ENCODE data around the gene PRR3.
A peak's percentile ranks its signal among the peaks of the same experiment; 100 is the strongest.

Gene PRR3

GRCh38 chr6:30530014-30530413 is 27.1 kb upstream of the PRR3 start:
- in situ Hi-C loops (cut with HindIII; ENCODE audit: low sequenced_read_pairs), result no loop called here
- no peak for DNase-seq (ENCODE audit: low read depth)
- no peak overlapping the region for H3K4me3 ChIP-seq (ENCODE audit: low read depth, low read length)
- no peak for TF ChIP-seq CTCF (IDR thresholded peaks at IDR 0.05; ENCODE audit: low read depth, low read length, missing control alignments)

- in situ Hi-C loops (cut with HindIII; ENCODE audit: low sequenced_read_pairs), result no loop called here
- TF ChIP-seq CTCF (IDR thresholded peaks at IDR 0.05; ENCODE audit: low read depth, low read length, missing control alignments), result no peak
- no peak for DNase-seq (ENCODE audit: low read depth)
- H3K4me3 ChIP-seq (ENCODE audit: low read depth, low read length), result no peak overlapping the region
Observed at GRCh38 chr6:30533460-30534294, 23.4 kb upstream of the PRR3 start.

- TF ChIP-seq CTCF (IDR thresholded peaks at IDR 0.05; ENCODE audit: low read depth, low read length, missing control alignments), result no peak
- in situ Hi-C loops (cut with HindIII; ENCODE audit: low sequenced_read_pairs), result no loop called here
Observed at GRCh38 chr6:30537931-30538330, 19.2 kb upstream of the PRR3 start.

DNA sequence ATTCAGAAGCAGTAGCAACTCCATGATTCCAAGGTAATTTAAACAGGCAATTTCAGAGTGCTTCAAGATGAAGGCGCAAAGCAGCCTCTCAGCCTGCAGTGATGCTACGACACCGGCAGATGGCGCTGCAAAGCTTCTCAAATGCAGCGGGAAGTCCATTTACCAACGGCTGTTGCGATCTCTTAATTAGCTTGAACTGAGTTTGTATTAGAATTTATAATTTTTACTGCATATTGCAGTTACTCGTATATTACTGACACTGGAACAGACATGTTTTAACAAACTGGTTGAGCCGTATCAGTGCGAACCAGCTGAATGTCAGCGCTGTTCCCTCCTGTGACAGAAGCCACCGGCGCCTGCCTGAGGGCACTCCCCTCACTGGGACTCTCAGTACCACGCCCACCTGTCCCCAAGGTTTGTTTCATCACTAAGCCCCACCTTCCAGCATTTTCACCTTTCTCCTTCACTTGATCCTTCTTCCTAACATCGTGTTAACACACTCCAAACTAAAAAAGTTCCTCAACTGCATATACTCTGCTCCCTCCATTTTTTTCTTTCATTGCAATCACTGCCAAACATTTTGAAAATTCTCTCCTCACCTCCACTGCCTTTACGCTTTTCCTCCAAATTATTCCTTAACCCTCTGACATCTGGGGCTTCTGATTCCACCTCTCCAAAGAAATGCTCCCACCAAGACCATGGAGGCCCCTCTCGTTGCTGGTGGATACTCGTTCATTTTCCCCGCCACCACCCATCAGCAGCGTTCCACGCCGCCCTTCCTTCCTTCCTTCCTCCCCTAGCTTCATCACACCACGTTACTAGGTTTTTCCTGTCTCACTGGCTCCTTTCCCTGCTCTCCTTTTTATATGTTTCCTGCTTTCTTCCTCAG is 15.3 kb upstream of the PRR3 start:
- H3K4me3 ChIP-seq (ENCODE audit: low read depth, low read length), result peak overlapping the region; percentile 11
- DNase-seq (ENCODE audit: low read depth), result peak; percentile 80
- TF ChIP-seq CTCF (IDR thresholded peaks at IDR 0.05; ENCODE audit: low read depth, low read length, missing control alignments), result peak; percentile 99
- in situ Hi-C loops (cut with HindIII; ENCODE audit: low sequenced_read_pairs), result loop anchor here (5.0 to 10.0 kb wide), 2 partner anchors 54 to 77 kb away; partner anchors contain the start of gene HLA-E

More at GRCh38 chr6:30537931-30538330, 19.2 kb upstream of the PRR3 start:
- no peak for DNase-seq (ENCODE audit: low read depth)
- H3K4me3 ChIP-seq (ENCODE audit: low read depth, low read length), result no peak overlapping the region

DNA sequence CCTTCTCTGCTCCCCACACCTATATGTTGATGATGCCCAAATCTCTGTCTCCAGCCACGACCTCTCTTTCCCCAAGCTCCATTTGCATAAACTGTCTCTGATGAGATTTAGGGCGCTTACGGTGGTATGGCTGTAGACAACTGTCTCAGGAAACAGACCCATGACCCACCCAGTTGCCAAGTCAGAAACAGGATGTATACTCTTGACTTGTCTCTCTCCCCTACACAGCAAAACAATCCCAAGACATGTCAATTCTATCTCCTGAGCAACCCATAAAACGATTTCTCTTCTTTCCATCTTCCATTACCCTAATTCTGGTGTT is 14.7 kb upstream of the PRR3 start:
- TF ChIP-seq CTCF (IDR thresholded peaks at IDR 0.05; ENCODE audit: low read depth, low read length, missing control alignments), result no peak
- H3K4me3 ChIP-seq (ENCODE audit: low read depth, low read length), result no peak overlapping the region
- in situ Hi-C loops (cut with HindIII; ENCODE audit: low sequenced_read_pairs), result loop anchor here (5.0 to 10.0 kb wide), 2 partner anchors 55 to 78 kb away; partner anchors contain the start of gene HLA-E
- no peak for DNase-seq (ENCODE audit: low read depth)

- no peak for DNase-seq (ENCODE audit: low read depth)
- in situ Hi-C loops (cut with HindIII; ENCODE audit: low sequenced_read_pairs), result loop anchor here (5.0 to 10.0 kb wide), 2 partner anchors 56 to 78 kb away; partner anchors contain the start of gene HLA-E
- TF ChIP-seq CTCF (IDR thresholded peaks at IDR 0.05; ENCODE audit: low read depth, low read length, missing control alignments), result peak; percentile 16
- no peak overlapping the region for H3K4me3 ChIP-seq (ENCODE audit: low read depth, low read length)
Observed at GRCh38 chr6:30542915-30543314, 14.2 kb upstream of the PRR3 start.

Measured in astrocyte of the cerebellum (primary cell).